ENCODE results near the gene GOLM1.

Gene GOLM1

GRCh38 chr9:86043586-86043985, 55.8 kb downstream of the GOLM1 start:
- DNase-seq = no peak

GRCh38 chr9:86042199-86042978, 57.0 kb downstream of the GOLM1 start:
- no peak for DNase-seq

GRCh38 chr9:86041311-86041741, 58.0 kb downstream of the GOLM1 start:
- DNase-seq = no peak

- no peak for DNase-seq
Observed at GRCh38 chr9:86040861-86041155, 58.5 kb downstream of the GOLM1 start.

GRCh38 chr9:86039991-86040860, 59.1 kb downstream of the GOLM1 start:
- DNase-seq = no peak

- no peak for DNase-seq
Observed at GRCh38 chr9:86036555-86036954, 62.8 kb downstream of the GOLM1 start.

GRCh38 chr9:86035827-86036440, 63.4 kb downstream of the GOLM1 start:
- no peak for DNase-seq

- DNase-seq = no peak
Observed at GRCh38 chr9:86034863-86035734, 64.3 kb downstream of the GOLM1 start.

- DNase-seq = no peak
Observed at GRCh38 chr9:86027767-86028166, 71.6 kb downstream of the GOLM1 start.

- DNase-seq = peak in 2 of 6 experiments; percentile 8 to 10
Observed at GRCh38 chr9:86022687-86023266, 76.6 kb downstream of the GOLM1 start.

- DNase-seq = no peak
Observed at GRCh38 chr9:86021166-86021565, 78.2 kb downstream of the GOLM1 start.

GRCh38 chr9:86020731-86021130, 78.6 kb downstream of the GOLM1 start:
- no peak for DNase-seq

- no peak for DNase-seq
Observed at GRCh38 chr9:86009133-86009532, 90.2 kb downstream of the GOLM1 start.

- DNase-seq = no peak
Observed at GRCh38 chr9:86005253-86005775, 94.0 kb downstream of the GOLM1 start.

- DNase-seq = no peak
Observed at GRCh38 chr9:85995599-85995998, 103.8 kb downstream of the GOLM1 start.

- DNase-seq = no peak
Observed at GRCh38 chr9:85995097-85995496, 104.3 kb downstream of the GOLM1 start.

- no peak for DNase-seq
Observed at GRCh38 chr9:85994191-85994590, 105.2 kb downstream of the GOLM1 start.

GRCh38 chr9:85987236-85987635, 112.1 kb downstream of the GOLM1 start:
- DNase-seq = no peak

- DNase-seq = no peak
Observed at GRCh38 chr9:85984457-85984856, 114.9 kb downstream of the GOLM1 start.

GRCh38 chr9:85981369-85981768, 118.0 kb downstream of the GOLM1 start:
- DNase-seq = no peak

- no peak for DNase-seq
Observed at GRCh38 chr9:85978496-85978895, 120.9 kb downstream of the GOLM1 start.

All from stimulated activated naive CD4-positive, alpha-beta T cell (primary cell).